Heart left ventricle (tissue), 13 donors: ENCODE results near the gene CCSER1.

Experiments
- CTCF ChIP-seq, 12 donors: fragments of 200-600 bp; sonication (generic) in 4 of 12; IDR thresholded peaks; one replicate each; pipeline versions ENCODE4 v1.5.0 to v1.8.0; 2018 to 2022; ENCODE audit warnings: antibody characterized with exemption in 12 of 12, mild to moderate bottlenecking in 5 of 12
- POLR2A ChIP-seq, 2 donors: fragments of 450-650 bp; IDR thresholded peaks; one replicate each; pipeline ENCODE4 v1.6.1; 2017; ENCODE audit warnings: antibody characterized with exemption in 2 of 2, mild to moderate bottlenecking in 2 of 2, moderate library complexity in 2 of 2
- donor health status: ischemic (EF 13 %, LVEDD 7.1; RV severe dilation, severe dysfunction).
- donor health status: DM: no; HTN: yes; CAD: no.
- donor health status: DM: no; HTN: no; CAD: no.
- donor health status: ischemic (EF 25% LVEDD 6.9; RV normal size, moderate dysfunction).
- donor health status: ischemic (EF 25% LVEDD 5.7; RV mildly dilated, moderate dysfunction).
- donor health status: ischemic (EF 35%, LVEDD 5.7; RV mildly dilated, moderate dysfunction).
- donor health status: nonischemic (EF 11% LVEDD 7.7; RV severe dilation, severe dysfunction).
- donor health status: DM: yes; HTN: yes; CAD: no.
- donor health status: PGD.
- donor health status: ischemic (EF 29% LVEDD 5.4; RV normal size, mild dysfunction).
- donor health status: nonischemic (EF 23%, LVEDD 6.1; RV moderate dilation, normal function).

GRCh38 chr4:90211174-90211573 lies 84.0 kb downstream of the CCSER1 start:
- no peak for TF ChIP-seq POLR2A (IDR thresholded peaks at IDR 0.05)
- TF ChIP-seq CTCF (IDR thresholded peaks at IDR 0.05) = no peak
